NCI-H1417 treated with DMSO at 0.1 percent for 48 hours (cell line): ENCODE measurements around the gene TCF4.

ENCODE experiments used
- DNase-seq: peaks from one replicate; lab custom pipeline; 2025; lab: John Stamatoyannopoulos, UW

TCF4 gene

GRCh38 chr18:55256929-55257289, 331.1 kb downstream of the TCF4 start:
- DNase-seq = no peak

DNA sequence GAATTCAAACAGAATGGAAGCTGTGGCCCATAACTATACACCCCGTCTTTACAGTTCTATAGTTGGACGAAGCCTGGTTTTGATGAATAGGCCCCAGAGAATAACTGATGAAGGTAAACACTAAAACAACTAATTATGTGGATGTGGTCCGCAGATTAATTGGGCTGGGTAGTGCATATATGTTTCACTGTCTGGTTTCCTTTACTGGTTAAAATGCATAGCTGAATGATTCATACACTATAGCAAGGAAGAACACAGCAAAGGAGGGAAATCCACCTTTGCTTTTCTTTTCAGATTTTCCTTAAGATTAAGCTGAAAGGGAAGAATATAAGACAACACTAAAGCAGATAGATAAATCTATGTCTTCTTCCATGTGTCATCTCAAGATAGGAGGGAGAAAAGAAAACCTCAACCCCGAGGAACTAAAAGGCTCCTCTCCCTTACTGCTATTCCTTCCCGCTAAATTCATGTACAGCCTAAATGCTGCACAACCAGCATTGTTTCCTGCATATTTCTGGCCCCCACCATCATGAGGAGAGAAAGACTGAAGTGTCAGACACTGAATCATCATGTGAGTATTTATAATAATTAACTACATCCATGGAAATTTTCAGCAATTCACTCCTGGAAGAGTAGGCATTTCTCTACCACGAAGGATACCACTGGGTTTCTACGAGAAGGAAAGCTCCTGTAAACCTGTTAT, 331.6 kb downstream of the TCF4 start:
- DNase-seq = no peak

GRCh38 chr18:55253814-55254213, 334.2 kb downstream of the TCF4 start:
- no peak for DNase-seq

DNA sequence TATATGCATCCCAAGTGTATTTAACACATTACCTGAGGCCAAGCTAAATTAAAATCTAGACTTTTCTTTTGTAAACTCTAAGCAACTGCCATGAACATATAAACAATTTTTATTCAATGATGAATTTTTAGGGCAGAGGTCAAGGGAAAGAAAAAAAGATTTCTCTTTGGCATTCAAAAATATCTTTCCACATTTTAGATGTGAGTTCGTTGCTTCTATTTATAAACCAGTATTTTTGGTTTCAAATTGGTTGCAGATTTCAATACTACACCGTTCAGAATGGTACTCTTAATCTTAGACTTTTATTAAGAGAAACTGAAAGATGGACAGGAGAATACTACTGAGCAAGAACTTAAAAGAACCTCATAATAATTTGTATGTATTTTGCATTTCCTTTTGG, 335.1 kb downstream of the TCF4 start:
- no peak for DNase-seq

DNA sequence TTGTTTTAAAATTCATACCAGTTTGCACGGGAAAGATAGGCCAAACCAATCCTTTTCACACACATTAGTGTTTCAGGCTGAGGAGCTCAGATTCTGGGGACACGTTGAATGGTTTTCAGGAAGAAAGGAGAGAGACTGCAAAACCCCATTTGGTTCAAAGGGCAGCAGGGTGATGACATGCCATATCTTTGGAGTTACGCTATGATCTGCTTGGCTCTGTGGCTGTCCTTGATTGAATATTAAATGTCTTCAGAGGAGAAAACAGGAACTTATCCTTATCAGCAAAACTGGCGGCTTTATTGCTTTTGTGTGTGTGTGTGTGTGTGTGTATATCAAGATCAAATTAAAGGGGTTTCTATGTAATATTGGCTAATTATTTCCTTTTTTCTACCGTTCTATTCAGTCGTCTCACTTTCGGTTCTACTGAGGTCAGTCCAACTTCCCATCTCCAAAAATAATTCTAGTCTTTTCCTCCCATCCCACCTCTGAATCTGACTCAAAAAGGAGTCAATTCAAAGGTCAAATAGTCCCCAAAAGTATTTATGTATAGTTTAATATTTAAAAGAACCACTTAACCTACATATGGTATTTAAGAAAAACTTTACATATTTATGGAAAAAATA, 335.8 kb downstream of the TCF4 start:
- DNase-seq = no peak

DNA sequence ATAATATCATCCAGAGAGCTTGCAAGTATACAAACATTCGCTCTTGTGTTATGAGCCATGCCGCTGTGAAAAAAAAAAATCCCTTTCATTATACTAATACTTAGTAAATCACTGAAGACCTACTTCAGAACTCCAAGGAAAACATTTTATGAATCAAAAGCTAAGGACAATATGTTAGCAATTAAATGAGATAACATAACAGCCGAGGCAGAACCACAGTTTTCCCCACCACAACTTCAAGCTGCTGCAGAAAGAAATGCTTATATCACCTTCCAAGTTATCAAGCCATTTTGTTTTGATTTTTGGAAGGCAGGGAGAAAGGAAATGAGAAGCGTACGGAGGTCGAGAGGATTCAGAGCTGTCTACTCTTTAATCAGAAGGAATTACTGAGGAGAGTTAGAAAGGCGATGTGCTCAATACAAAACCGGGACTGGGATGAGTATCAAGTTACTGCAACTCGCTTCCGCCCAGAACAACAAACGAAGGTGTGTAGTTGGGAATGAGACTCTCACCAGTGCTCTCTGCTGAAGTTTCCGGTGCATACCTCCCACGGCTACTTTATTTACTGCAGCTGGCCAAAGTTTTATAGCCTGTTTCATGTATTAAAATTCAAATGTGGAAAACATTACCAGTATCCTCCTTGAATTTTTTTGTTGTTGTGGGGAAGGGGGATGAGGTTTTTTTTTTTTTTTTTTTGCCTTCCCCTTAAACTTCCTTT, 336.6 kb downstream of the TCF4 start:
- DNase-seq = no peak

GRCh38 chr18:55250768-55251173, 337.2 kb downstream of the TCF4 start:
- DNase-seq = no peak

DNA sequence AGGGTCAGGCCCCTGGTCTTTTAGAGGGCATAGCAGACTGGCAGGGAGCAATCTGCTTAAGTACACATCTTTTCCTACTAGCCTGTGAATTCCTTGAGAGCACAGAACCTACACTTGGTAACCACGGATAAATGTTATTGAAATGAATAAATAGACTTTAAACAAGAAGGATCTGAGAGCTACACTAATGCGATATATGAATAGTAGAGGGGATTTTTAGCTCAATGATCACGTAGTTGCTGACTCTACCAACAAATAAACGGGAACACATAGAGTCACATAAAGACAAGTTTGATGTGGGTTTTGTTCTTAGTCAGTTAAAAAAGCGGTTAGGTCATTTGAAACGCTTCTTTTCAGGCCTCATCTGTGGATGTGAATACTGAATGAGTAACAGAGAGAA, 338.4 kb downstream of the TCF4 start:
- no peak for DNase-seq

DNA sequence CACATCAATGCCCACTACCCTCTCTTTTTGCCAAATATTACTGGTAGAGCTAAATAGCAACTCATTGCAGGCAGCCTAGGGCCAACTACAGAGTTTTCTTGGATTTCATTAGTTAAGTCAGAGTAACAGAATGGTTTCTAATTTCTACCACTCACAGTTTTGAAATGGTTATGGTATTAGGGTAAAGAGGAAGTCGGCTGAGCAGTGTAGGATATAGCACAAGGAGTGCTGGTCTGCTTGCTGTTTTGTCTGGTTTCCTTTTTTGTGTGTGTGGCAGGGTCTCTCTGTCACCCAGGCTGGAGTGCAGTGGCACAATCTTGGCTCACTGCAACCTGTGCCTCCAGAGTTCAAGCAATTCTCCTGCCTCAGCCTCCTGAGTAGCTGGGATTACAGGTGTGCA, 339.5 kb downstream of the TCF4 start:
- no peak for DNase-seq

DNA sequence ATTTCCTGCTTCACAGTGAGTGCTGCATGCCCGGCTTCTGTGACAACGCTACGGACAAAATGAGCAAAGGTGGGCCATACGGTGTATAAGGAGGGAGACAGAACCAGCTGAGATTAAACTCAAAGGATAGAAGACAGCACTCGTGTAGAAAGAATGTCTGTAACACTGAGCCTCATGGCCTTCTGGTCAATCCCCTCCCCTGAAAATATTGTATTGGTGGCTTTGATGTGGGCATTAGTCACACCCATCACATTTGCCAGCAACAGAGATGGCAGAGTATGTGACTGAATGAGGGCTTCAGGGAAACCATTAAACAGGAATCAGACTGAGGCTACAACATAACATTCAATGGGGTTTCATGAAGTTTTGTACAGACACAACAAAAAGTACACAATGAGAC, 341.0 kb downstream of the TCF4 start:
- DNase-seq = no peak

GRCh38 chr18:55246278-55246677, 341.7 kb downstream of the TCF4 start:
- DNase-seq = no peak

- DNase-seq = no peak
Measured at GRCh38 chr18:55245211-55245614, 342.8 kb downstream of the TCF4 start.

DNA sequence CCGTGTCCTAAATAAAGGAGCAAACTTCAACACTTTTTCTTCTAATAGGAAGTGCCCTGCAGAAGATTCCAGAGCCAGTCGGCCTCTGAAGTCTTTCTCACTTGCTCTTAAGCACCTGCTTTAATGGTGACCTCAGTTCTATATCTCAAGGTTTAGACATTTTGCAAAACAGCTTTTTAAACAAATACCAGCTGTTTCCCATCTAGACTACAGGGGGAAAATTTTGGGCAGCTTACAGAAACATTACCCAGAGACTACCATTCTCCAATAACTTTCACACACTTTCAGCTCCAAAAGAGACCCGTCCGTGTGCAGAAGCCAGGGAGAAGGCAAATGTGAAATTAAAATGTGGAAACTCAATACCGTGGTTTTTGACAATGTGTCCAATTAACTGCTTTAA, 343.4 kb downstream of the TCF4 start:
- peak; percentile 88 for DNase-seq

DNA sequence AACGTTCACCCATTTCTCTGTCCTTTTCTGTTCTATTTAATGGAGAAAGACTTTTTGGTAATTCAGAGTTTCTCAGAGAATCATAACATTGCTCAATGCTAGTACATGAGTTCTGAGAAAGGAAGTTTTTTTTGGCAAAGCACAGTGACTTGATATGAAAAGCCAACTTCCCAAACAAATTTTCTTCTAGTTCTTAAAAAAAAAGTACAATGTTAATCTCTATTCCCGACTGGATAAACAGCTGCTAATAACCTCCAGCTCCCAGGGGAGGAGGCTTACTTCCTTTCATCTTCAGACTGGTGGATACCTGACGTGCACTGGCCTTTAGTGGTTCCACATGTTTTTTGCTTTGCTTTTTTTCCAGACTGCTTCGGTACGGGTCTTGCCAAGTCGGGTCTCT, 344.1 kb downstream of the TCF4 start:
- DNase-seq = no peak

- no peak for DNase-seq
Measured at GRCh38 chr18:55243255-55243654, 344.7 kb downstream of the TCF4 start.

DNA sequence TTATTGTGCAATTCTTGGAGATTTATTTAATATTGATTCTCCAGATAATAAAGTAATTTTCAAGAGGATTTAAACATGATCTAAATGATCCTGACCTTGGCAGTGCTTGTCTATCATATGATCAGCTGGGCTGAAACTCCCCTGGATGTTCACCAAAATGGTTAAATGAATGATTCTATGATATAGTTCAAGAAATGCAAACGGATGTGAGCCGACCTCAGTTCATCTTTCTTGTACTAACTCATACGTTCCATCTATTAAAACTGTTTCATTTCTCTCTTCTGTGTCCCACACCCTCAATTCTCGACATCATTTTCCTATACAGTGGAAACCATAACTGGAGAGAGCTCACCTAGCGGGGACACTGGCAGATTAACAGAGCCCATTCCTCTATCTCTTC, 347.0 kb downstream of the TCF4 start:
- no peak for DNase-seq

GRCh38 chr18:55239740-55240139, 348.3 kb downstream of the TCF4 start:
- DNase-seq = no peak

DNA sequence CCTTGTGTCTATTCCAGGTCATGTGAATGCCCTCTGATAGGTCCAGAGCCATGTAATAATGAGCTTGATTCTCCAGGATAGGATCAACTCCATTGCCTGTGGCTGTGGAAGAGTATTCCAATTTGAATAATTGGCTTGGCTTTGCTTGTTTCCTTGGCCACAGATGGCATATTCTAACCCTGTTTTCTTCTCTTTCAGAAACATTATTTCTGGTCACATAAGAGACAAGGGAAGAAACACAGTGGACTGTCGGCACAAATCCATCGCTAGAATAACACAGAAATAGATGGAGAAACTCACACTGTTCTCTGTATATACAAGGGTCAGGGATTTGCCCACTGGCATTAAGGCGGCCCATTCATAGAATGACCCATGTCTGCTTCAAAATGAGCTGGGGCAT, 350.3 kb downstream of the TCF4 start:
- DNase-seq = no peak

GRCh38 chr18:55236150-55236931, 351.7 kb downstream of the TCF4 start:
- DNase-seq = no peak

DNA sequence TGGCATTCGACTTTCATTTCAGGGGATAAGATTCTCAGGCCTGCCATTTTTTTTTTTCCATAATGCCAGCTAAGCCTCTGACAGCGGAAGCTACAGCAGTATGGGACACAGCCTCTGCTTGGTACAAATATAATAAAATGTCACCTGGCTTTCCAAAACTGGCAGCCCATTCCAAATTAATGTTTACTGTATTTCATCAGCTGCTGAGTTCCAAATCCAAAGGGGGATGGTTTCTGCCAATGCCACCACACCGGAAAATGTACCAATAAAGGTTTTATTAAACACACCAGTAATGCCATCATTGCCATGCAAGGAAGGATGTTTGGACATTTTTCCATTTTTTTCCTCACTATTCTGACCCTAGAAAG, 352.9 kb downstream of the TCF4 start:
- DNase-seq = no peak

DNA sequence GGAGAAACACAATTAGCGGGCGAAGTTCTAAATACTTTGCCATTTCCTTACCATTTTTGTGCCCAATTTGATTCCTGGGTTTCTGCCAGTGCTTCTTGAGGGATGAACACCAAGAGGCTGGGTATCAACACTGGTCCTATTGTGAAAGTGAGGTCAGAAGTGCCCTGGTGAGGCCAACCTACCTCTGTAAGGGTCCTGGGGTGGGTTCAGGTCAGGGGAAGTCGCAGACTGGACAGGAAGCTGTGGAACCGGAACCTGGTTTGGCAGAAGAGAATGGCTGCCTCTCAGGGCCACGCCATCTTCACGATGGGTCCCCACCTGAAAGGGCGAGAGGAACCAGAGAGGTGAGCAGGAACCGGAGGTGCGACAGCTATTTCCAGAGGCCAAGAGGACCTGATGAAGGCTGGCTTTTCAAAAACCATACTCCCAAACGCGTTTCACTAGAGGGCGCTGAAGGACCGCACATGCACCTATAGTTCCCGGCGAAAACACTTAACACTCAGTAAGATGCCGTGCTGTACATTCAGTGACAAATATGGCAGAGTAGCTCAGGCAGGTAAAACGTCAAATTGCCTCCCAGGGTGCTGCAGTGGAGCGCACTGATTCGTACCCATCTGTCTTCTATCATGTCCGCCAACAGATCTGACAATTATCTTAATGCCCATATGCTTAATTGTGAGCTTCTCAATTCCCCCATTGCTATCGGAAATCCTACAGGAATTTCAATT, 353.5 kb downstream of the TCF4 start:
- peak; percentile 97 for DNase-seq

- DNase-seq = no peak
Measured at GRCh38 chr18:55233857-55234256, 354.1 kb downstream of the TCF4 start.
